Subcutaneous adipose tissue (tissue), 4 donors: Measurements from ENCODE around the gene PDZRN4. TPM values are rescaled to one million over a fixed set of nuclear protein-coding genes. Genes with fewer than 3 reads are reported as not detected.

ENCODE experiments used
- CTCF ChIP-seq: fragments of 450-650 bp; IDR thresholded peaks from one replicate; pipeline ENCODE4 v1.5.1; 2016; ENCODE audit warnings: low read depth, mild to moderate bottlenecking, control low read depth, antibody characterized with exemption, moderate library complexity
- total RNA-seq, 4 donors: library from RNA; depleted of rRNA; stranded (reverse); fragments of >200 nt; gene quantifications; one replicate each; pipeline ENCODE4 v1.1.0, GENCODE V29; 2016

PDZRN4 gene
- total RNA-seq, 4 donors from 2014 or later, result 0.49 to 11.7 (median 2.2) TPM

GRCh38 chr12:41202051-41202450 is 13.9 kb downstream of the PDZRN4 start:
- TF ChIP-seq CTCF, result no peak

- TF ChIP-seq CTCF, result no peak
Measured at GRCh38 chr12:41205070-41205709, 17.1 kb downstream of the PDZRN4 start.

GRCh38 chr12:41206298-41206697 is 18.2 kb downstream of the PDZRN4 start:
- TF ChIP-seq CTCF, result no peak

- TF ChIP-seq CTCF, result no peak
Measured at GRCh38 chr12:41211448-41211847, 23.3 kb downstream of the PDZRN4 start.

GRCh38 chr12:41212625-41213024 is 24.5 kb downstream of the PDZRN4 start:
- TF ChIP-seq CTCF, result no peak

- TF ChIP-seq CTCF, result no peak
Measured at GRCh38 chr12:41213107-41213506, 25.0 kb downstream of the PDZRN4 start.

- TF ChIP-seq CTCF, result no peak
Measured at GRCh38 chr12:41213648-41214047, 25.5 kb downstream of the PDZRN4 start.
